ENCODE measurements around the gene SLC12A9.

Gene SLC12A9

DNA sequence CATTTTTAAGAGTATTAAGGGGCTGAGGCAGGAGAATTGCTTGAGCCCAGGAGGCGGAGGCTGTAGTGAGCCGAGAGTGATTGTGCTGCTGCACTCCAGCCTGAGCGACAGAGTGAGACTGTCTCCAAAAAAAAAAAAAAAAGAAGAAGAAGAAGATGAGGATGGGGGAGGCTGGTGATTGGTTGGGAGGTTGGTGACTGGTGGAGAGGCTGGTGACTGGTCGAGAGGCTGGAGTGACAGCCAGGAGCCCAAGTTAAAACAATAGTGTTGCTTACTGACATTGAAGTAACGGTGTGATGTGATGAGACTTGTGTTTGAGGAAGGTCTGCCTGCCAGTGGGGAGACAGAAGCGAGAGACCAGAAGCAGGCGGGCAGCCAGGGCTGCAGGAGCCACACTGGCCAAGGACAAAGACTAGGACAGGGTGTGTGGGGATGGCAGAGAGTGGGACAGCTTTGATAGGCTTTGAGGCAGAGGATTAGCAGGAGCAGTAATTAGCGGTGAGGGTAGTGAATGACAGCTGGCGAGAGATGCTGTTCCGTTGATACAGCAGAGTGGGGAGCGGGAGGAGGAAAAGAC is 27.3 kb downstream of the SLC12A9 start:
- peak overlapping the region; percentile 27; the same call in 1 of the 2 replicates for H3K27ac ChIP-seq

DNA sequence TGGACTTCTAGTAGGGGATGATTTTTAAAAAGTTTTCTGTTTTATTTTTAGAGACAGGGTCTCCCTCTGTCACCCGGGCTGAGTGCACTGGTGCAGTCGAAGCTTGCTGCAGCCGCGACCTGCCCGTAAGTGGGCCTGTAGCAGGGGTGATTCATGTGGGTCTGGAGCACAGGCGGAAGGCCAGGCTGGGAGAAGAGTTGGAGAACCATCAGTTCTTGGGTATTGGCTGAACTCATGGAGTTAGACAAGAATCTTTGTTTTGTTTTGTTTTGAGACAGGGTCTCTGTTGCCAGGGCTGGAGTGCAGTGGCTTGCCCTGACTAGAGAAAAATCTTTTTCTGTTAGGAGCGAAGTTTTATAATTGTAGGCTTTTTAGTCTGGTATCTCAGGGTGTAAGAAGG is 28.1 kb downstream of the SLC12A9 start:
- TF ChIP-seq, protein P1, sequence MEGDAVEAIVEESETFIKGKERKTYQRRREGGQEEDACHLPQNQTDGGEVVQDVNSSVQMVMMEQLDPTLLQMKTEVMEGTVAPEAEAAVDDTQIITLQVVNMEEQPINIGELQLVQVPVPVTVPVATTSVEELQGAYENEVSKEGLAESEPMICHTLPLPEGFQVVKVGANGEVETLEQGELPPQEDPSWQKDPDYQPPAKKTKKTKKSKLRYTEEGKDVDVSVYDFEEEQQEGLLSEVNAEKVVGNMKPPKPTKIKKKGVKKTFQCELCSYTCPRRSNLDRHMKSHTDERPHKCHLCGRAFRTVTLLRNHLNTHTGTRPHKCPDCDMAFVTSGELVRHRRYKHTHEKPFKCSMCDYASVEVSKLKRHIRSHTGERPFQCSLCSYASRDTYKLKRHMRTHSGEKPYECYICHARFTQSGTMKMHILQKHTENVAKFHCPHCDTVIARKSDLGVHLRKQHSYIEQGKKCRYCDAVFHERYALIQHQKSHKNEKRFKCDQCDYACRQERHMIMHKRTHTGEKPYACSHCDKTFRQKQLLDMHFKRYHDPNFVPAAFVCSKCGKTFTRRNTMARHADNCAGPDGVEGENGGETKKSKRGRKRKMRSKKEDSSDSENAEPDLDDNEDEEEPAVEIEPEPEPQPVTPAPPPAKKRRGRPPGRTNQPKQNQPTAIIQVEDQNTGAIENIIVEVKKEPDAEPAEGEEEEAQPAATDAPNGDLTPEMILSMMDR (IDR thresholded peaks at IDR 0.05): no peak
- TF ChIP-seq ZFX (IDR thresholded peaks at IDR 0.05; ENCODE audit: borderline replicate concordance): no peak

More for the DNA sequence above, 27.3 kb downstream of the SLC12A9 start:
- TF ChIP-seq ZFX (IDR thresholded peaks at IDR 0.05; ENCODE audit: borderline replicate concordance): no peak
- TF ChIP-seq, protein P1 (IDR thresholded peaks at IDR 0.05): no peak

DNA sequence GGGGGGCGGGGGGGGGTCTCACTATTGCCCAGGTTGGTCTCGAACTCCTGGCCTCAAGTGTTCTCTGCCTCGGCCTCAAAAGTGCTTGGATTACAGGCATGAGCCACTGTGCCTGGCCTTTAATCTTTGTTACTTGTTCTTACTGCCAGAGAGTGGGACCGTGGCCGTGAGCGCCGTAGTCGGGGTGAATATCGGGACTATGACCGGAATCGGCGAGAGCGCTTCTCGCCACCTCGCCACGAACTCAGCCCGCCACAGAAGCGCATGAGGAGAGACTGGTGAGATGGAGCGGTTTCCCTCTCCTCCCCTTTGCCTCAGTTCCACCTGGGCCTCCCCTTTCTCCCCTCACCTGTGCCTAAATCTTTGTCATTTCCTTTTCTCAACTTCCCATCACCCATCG is 28.6 kb downstream of the SLC12A9 start:
- no peak overlapping the region for H3K27ac ChIP-seq
- TF ChIP-seq, protein P1 (IDR thresholded peaks at IDR 0.05): no peak
- no peak for TF ChIP-seq ZFX (IDR thresholded peaks at IDR 0.05; ENCODE audit: borderline replicate concordance)

More for the DNA sequence above, 28.1 kb downstream of the SLC12A9 start:
- no peak overlapping the region for H3K27ac ChIP-seq

DNA sequence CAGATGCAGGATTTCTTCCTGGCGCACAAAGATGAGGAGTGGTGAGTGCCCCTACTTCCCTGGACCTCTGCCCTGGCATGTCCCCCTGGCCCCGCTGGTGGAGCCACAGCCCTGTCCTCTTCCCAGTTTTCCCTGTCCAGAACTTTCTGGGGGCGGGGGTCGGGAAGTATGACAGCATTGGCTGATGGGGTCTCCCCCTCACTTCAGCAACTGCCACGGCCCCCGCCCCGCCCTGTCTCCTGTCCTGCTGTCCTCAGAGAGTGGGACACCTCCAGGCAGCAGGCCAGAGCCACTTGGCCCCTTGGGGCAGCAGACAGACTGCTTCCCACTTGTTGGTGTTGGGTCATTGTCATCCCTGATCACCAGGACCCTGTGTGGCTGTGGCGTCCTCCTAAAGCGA is 29.7 kb downstream of the SLC12A9 start:
- H3K27ac ChIP-seq: peak overlapping the region; percentile 36; the same call in 1 of the 2 replicates
- TF ChIP-seq, protein P1 (IDR thresholded peaks at IDR 0.05): no peak
- TF ChIP-seq ZFX (IDR thresholded peaks at IDR 0.05; ENCODE audit: borderline replicate concordance): no peak

DNA sequence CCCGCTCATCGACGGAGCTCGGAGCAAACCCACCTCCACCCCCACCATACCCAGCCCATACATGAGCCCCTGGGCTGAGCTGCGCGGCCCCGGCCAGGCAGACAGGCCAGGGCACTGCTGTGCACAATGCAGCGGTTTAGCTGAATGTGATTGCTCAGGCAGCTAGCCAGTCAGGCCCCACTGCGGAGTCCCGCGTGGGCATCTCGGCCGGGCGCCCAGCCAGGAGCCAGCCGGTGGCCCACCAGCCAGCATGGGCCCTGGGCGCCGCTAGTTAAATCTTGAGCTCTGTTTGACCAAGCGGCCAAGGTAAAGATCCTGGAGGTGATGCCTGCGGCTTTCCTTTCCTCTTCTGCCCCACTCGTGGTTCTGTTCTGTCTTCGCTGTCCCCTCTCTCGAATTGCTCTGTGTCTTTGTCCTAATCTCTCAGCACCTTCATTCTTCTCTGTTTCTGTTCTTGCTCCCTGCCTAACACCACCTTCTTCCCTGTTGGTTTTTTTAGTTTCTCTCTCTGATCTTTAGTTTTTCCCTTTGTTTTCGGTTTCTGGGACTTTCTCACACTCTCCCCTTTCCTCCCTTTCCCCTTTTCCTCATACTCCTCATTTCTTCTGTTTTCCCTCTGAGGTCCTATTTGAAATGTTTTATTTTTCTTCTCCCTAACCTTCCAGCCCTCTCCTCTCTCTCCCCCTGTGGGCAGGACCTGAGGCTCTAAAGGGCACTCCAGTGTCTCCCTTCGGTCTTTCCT is 30.4 kb downstream of the SLC12A9 start:
- peak overlapping the region; percentile 36 for H3K27ac ChIP-seq
- no peak for TF ChIP-seq ZFX (IDR thresholded peaks at IDR 0.05; ENCODE audit: borderline replicate concordance)

DNA sequence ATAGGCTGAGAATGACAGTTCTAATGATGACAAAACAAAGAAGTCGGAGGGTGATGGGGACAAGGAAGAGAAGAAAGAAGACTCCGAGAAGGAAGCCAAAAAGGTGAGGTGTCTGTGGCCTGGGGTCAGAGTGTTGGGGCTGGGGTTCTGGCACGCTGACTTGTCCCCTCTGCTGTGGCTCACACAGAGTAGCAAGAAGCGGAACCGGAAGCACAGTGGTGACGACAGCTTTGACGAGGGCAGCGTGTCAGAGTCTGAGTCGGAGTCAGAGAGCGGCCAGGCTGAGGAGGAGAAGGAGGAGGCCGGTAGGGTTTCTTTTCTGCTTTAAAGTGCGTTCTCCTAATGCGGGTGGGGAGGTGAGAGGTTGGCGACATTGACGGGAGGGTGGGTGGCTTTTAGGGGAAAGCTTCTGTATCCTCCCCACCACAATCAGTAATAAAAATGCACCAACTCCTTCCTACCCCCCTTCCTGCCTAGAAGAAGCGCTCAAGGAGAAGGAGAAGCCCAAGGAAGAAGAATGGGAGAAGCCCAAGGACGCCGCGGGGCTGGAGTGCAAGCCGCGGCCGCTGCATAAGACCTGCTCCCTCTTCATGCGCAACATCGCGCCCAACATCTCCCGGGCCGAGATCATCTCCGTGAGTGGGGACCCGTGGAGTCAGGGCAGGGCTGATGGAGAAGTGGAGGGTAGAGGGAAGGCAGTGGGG is 32.4 kb downstream of the SLC12A9 start:
- TF ChIP-seq, protein P1 (IDR thresholded peaks at IDR 0.05): no peak
- no peak for TF ChIP-seq ZFX (IDR thresholded peaks at IDR 0.05; ENCODE audit: borderline replicate concordance)
- peak overlapping the region; percentile 99 for H3K27ac ChIP-seq

DNA sequence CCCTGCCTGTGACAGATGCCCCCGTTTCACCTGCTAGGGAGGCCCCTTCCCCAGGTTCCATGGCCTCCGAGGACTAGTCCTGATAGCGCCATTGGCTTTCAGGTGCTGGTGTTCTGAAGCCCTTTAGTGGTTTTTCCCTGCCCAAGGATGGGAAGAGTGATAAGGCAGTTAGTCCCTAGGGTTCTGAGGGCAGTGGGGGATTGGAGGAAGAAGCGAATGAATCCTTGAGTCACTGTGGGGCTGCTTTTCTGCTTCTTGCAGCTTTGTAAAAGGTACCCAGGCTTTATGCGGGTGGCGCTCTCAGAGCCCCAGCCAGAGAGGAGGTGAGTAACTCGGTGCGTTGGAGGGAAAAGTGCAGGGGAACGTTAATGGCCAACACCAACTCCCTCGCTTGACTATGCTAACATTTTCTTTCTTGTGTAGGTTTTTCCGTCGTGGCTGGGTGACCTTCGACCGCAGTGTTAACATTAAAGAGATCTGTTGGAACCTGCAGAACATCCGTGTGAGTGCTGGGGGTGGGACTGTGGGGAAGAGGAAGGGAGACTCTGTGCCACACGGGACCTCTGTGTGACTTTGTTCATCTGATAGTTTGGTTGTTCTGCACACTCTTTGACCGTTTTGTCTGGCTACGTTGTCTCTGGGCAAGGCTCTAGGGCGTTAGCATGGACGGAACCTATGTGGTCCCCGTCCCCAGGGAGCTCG is 33.1 kb downstream of the SLC12A9 start:
- TF ChIP-seq ZFX (IDR thresholded peaks at IDR 0.05; ENCODE audit: borderline replicate concordance): no peak
- TF ChIP-seq, protein P1 (IDR thresholded peaks at IDR 0.05): no peak
- peak overlapping the region; percentile 99 for H3K27ac ChIP-seq

All from 22Rv1 (cell line).